PC-3 (cell line): Measurements from ENCODE around the gene CCNG2. TPM values are rescaled to one million over a fixed set of nuclear protein-coding genes. Genes with fewer than 3 reads are reported as not detected.

Experiments
- ATAC-seq: fragments of 200-7000 bp; cut with Tn5 transposase; 2 replicates; pipeline ENCODE4 v1.9.1; 2020; ENCODE audit warnings: mild to moderate bottlenecking, moderate library complexity
- BruUV-seq: library from RNA; stranded (reverse); fragments of 400-500 nt; replicated peaks from 2 replicates; lab custom pipeline; 2021; lab: Mats Ljungman, UMichigan
- CTCF ChIA-PET: fragments of 300-600 bp; sonication (Branson Sonifier 250); formaldehyde crosslinking; loops from one replicate; lab custom pipeline; 2022; ENCODE audit warnings: antibody characterized with exemption; lab: Charles Lee
- POLR2A ChIA-PET: fragments of 300-600 bp; sonication (Branson Sonifier 250); formaldehyde crosslinking; loops from one replicate; lab custom pipeline; 2022; ENCODE audit warnings: antibody characterized with exemption; ENCODE audit not compliant: unreplicated experiment; lab: Charles Lee
- DNase-seq: peaks from one replicate; pipeline ENCODE4 v3.0.0-alpha.2; 2015
- H2AFZ ChIP-seq: fragments of 300-600 bp; sonication (generic); 2 replicates; pipeline ENCODE4 v1.6.0; 2016; ENCODE audit warnings: antibody characterized with exemption, low read length
- H3F3A ChIP-seq: fragments of 300-600 bp; sonication (generic); one replicate; pipeline ENCODE4 v1.6.0; 2017; ENCODE audit warnings: antibody characterized with exemption, low read length, control low read depth, mild to moderate bottlenecking; ENCODE audit not compliant: unreplicated experiment
- H3K27ac ChIP-seq: fragments of 300-600 bp; sonication (generic); 2 replicates; pipeline ENCODE4 v1.5.1; 2016; ENCODE audit warnings: mild to moderate bottlenecking, low read length
- H3K27me3 ChIP-seq: fragments of 300-600 bp; sonication (generic); 2 replicates; pipeline ENCODE4 v1.6.1; 2016; ENCODE audit warnings: low read length, mixed read lengths
- H3K36me3 ChIP-seq: fragments of 300-600 bp; sonication (generic); 2 replicates; pipeline ENCODE4 v1.6.1; 2016; ENCODE audit warnings: low read depth, mixed run types, low read length, mixed read lengths
- H3K4me1 ChIP-seq: fragments of 300-600 bp; sonication (generic); 2 replicates; pipeline ENCODE4 v1.5.1; 2016; ENCODE audit warnings: low read length; ENCODE audit not compliant: insufficient read depth
- H3K4me2 ChIP-seq: fragments of 300-600 bp; sonication (generic); 2 replicates; pipeline ENCODE4 v1.6.0; 2016; ENCODE audit warnings: low read length
- H3K4me3 ChIP-seq: fragments of 300-600 bp; sonication (generic); 2 replicates; pipeline ENCODE4 v1.5.1; 2016; ENCODE audit warnings: mild to moderate bottlenecking, low read length, mixed read lengths
- H3K79me2 ChIP-seq: fragments of 300-600 bp; sonication (generic); 2 replicates; pipeline ENCODE4 v1.6.1; 2017; ENCODE audit warnings: low read length, mixed read lengths
- H3K9ac ChIP-seq: fragments of 300-600 bp; sonication (generic); 2 replicates; pipeline ENCODE4 v1.6.0; 2016; ENCODE audit warnings: mild to moderate bottlenecking, low read length
- H3K9me2 ChIP-seq: fragments of 300-600 bp; sonication (generic); replicated peaks from 2 replicates; pipeline ENCODE4 v1.6.1; 2016; ENCODE audit warnings: mixed run types, low read length, mixed read lengths
- H3K9me3 ChIP-seq: fragments of 300-600 bp; sonication (generic); 2 replicates; pipeline ENCODE4 v1.6.1; 2016; ENCODE audit warnings: low read length, mixed read lengths
- H4K20me1 ChIP-seq: fragments of 300-600 bp; sonication (generic); 2 replicates; pipeline ENCODE4 v1.6.1; 2016; ENCODE audit warnings: low read length, mixed read lengths
- EZH2 ChIP-seq: fragments of 300-600 bp; sonication (generic); IDR thresholded peaks from one replicate; pipeline ENCODE4 v1.6.1; 2017; ENCODE audit warnings: antibody characterized with exemption, mild to moderate bottlenecking, low read length; ENCODE audit not compliant: unreplicated experiment
- EZH2phosphoT487 ChIP-seq: fragments of 300-600 bp; sonication (generic); IDR thresholded peaks from 2 replicates; pipeline ENCODE4 v1.6.1; 2018; ENCODE audit warnings: mild to moderate bottlenecking, antibody characterized with exemption, low read length, borderline replicate concordance
- intact Hi-C: fragments of 100-400 bp; cut with micrococcal nuclease; formaldehyde crosslinking; loops from 2 replicates; pipeline ENCODE4 v1.9.0; 2023
- total RNA-seq: library from RNA; depleted of rRNA; stranded (reverse); fragments of >200 nt; gene quantifications from 2 replicates; pipeline ENCODE4 v1.2.3, GENCODE V29; 2014
- TF ChIP-seq, protein P1 (sequence below): fragments of 300-600 bp; sonication (generic); conservative IDR thresholded peaks from 2 replicates; pipeline ENCODE4 v1.5.1; 2017; ENCODE audit warnings: antibody characterized with exemption, low read depth, mild to moderate bottlenecking, low read length

CCNG2 gene
- total RNA-seq, 1 experiment from 2014 or later: 8.0 TPM

DNA sequence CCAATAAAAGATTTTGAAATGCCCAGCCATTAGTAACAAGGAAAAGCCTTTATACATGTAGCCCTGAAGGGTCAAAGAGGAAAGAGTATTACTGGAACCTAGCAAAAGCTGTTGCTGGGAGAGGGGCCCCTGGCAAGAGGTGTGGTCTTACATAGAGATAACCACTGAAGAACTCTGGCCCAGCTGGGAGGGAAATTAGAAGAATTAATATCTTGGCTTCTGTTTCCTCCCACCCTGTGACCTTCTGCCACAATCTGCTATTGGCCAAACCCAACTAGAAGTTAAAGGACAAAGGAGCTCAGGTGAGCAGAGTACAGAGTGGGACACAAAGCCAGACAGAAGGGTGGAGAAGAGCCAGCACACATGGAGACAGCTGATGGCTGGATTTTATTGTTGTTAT is 39.3 kb upstream of the CCNG2 start:
- H3K4me1 ChIP-seq: no peaks in the 10 kb centered on the region
- no peak overlapping the region for H3K27ac ChIP-seq
- H3K79me2 ChIP-seq: no peaks in the 10 kb centered on the region
- no peaks in the 10 kb centered on the region for H3K9me2 ChIP-seq
- H2AFZ ChIP-seq: no peak overlapping the region
- DNase-seq (no peak), ATAC-seq (no peak)
- H3K27me3 ChIP-seq: no peaks in the 10 kb centered on the region
- no peak for TF ChIP-seq EZH2phosphoT487
- TF ChIP-seq EZH2: no peak
- TF ChIP-seq, protein P1, sequence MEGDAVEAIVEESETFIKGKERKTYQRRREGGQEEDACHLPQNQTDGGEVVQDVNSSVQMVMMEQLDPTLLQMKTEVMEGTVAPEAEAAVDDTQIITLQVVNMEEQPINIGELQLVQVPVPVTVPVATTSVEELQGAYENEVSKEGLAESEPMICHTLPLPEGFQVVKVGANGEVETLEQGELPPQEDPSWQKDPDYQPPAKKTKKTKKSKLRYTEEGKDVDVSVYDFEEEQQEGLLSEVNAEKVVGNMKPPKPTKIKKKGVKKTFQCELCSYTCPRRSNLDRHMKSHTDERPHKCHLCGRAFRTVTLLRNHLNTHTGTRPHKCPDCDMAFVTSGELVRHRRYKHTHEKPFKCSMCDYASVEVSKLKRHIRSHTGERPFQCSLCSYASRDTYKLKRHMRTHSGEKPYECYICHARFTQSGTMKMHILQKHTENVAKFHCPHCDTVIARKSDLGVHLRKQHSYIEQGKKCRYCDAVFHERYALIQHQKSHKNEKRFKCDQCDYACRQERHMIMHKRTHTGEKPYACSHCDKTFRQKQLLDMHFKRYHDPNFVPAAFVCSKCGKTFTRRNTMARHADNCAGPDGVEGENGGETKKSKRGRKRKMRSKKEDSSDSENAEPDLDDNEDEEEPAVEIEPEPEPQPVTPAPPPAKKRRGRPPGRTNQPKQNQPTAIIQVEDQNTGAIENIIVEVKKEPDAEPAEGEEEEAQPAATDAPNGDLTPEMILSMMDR: no peak
- POLR2A ChIA-PET: no interaction called here
- no peak overlapping the region for H3K4me3 ChIP-seq
- no peaks in the 10 kb centered on the region for H3F3A ChIP-seq
- H3K4me2 ChIP-seq: no peak overlapping the region
- H3K9ac ChIP-seq: no peak overlapping the region
- H3K36me3 ChIP-seq: no peaks in the 10 kb centered on the region
- CTCF ChIA-PET: no interaction called here
- H3K9me3 ChIP-seq: no peaks in the 10 kb centered on the region
- intact Hi-C loops: no loop called here
- H4K20me1 ChIP-seq: no peaks in the 10 kb centered on the region
- no TSS peak for BruUV-seq

DNA sequence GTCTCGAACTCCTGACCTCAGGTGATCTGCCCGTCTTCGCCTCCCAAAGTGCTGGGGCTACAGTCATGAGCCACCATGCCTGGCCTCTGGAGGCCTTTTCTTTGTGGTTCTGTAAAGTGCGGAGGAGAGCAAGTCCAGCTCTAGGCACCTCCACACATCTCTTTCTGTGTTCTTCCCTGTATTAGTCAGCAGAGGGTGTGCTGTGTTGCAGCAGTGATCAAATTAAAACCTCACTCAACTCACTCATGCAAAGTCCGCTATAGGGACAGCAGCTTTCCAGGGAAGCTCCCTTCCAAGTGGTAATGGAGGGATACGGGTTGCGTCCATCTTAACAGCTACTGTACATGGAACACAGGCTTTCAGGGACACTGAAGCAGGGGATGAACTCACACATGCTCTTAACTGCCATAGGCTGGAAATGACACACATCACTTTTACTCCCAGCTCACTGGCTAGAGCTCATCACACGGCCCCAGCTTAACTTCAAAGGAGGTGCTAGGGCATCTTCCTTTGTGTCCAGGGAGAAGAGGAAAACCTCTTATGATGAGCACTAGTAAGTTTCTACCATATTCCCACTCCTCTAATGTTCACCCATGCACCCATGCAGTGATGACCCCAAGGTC is 36.0 kb upstream of the CCNG2 start:
- no peaks in the 10 kb centered on the region for H3K79me2 ChIP-seq
- no peaks in the 10 kb centered on the region for H3F3A ChIP-seq
- DNase-seq (peak; percentile 3), ATAC-seq (peak; percentile 61)
- H3K9me2 ChIP-seq: no peaks in the 10 kb centered on the region
- BruUV-seq: no TSS peak
- no peaks in the 10 kb centered on the region for H3K36me3 ChIP-seq
- TF ChIP-seq EZH2: no peak
- TF ChIP-seq, protein P1: no peak
- no peak for TF ChIP-seq EZH2phosphoT487
- POLR2A ChIA-PET: no interaction called here
- H3K4me1 ChIP-seq: no peaks in the 10 kb centered on the region
- CTCF ChIA-PET: interaction anchor here (0.6 to 1.3 kb wide), 3 partner anchors 21 to 82 kb away, joined by 3 to 7 read pairs (median 3); no protein-coding TSS in a partner anchor
- intact Hi-C loops: no loop called here
- H3K4me3 ChIP-seq: no peak overlapping the region
- no peaks in the 10 kb centered on the region for H3K27me3 ChIP-seq
- no peak overlapping the region for H3K4me2 ChIP-seq
- H3K9ac ChIP-seq: no peak overlapping the region
- no peaks in the 10 kb centered on the region for H4K20me1 ChIP-seq
- no peaks in the 10 kb centered on the region for H3K9me3 ChIP-seq
- H3K27ac ChIP-seq: no peak overlapping the region
- H2AFZ ChIP-seq: no peak overlapping the region

DNA sequence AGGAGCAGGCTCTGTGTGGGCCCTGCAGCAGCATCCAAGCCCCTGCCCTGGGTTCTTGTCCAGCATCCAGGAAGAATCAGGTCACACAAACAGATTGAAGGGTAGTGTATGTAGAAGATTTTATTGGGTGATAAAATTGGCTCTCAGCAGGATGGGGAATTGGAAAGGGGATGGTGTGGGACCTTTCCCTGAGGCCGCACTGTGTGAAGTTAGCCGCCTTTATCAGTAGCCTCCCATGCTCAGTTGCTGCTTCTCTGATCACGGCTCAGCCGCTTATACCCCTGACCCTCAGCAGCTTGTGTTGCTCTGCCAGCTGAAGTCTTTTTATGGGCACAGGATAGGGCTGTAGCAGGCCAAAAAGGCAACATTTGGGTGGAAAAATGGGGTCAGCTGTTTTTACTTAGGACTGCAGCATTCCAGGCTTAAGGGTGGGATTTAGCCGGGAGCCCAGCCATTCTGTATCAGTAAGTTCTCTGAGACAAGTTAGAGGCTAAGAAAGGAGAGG is 35.2 kb upstream of the CCNG2 start:
- no peak overlapping the region for H3K4me3 ChIP-seq
- no peak overlapping the region for H2AFZ ChIP-seq
- DNase-seq (no peak), ATAC-seq (no peak)
- CTCF ChIA-PET: interaction anchor here (0.6 to 1.3 kb wide), 2 partner anchors 20 to 82 kb away, joined by 3 to 7 read pairs; no protein-coding TSS in a partner anchor
- H3K9ac ChIP-seq: no peak overlapping the region
- H3K79me2 ChIP-seq: no peaks in the 10 kb centered on the region
- no peaks in the 10 kb centered on the region for H3K36me3 ChIP-seq
- H3K27me3 ChIP-seq: no peaks in the 10 kb centered on the region
- BruUV-seq: no TSS peak
- no peaks in the 10 kb centered on the region for H3K9me2 ChIP-seq
- H3K4me2 ChIP-seq: no peak overlapping the region
- POLR2A ChIA-PET: no interaction called here
- H4K20me1 ChIP-seq: no peaks in the 10 kb centered on the region
- TF ChIP-seq, protein P1: no peak
- TF ChIP-seq EZH2phosphoT487 (no peak), EZH2 (no peak)
- intact Hi-C loops: no loop called here
- no peak overlapping the region for H3K27ac ChIP-seq
- no peaks in the 10 kb centered on the region for H3K9me3 ChIP-seq
- H3F3A ChIP-seq: no peaks in the 10 kb centered on the region
- H3K4me1 ChIP-seq: no peaks in the 10 kb centered on the region
